GM12864 (cell line): ENCODE measurements around the gene CYP8B1.
"Not testable (repeated sequence)": the region's sequence is repeated elsewhere in the genome, so short reads cannot be mapped to it uniquely, and the experiment has no call there.

Source experiments
- DNase-seq: peaks from one replicate; pipeline ENCODE4 v3.0.0-alpha.2; 2011; ENCODE audit warnings: low read depth
- H3K4me3 ChIP-seq: 2 replicates; pipeline ENCODE4 v1.5.1; 2011; ENCODE audit warnings: mild to moderate bottlenecking, low read depth, low read length, control low read depth
- CTCF ChIP-seq: IDR thresholded peaks from 2 replicates; pipeline ENCODE4 v1.5.1; 2011; ENCODE audit warnings: low read depth, mild to moderate bottlenecking, moderate library complexity, low read length, control low read depth, inconsistent platforms; ENCODE audit errors: missing control alignments

CYP8B1 gene

GRCh38 chr3:42887084-42887483 is 11.4 kb upstream of the CYP8B1 start:
- no peak for TF ChIP-seq CTCF
- no peak overlapping the region for H3K4me3 ChIP-seq
- DNase-seq = no peak

- H3K4me3 ChIP-seq = no peak overlapping the region
- TF ChIP-seq CTCF = no peak
- no peak for DNase-seq
Measured at GRCh38 chr3:42886294-42886822, 10.7 kb upstream of the CYP8B1 start.

- no peak for DNase-seq
- no peak for TF ChIP-seq CTCF
- no peak overlapping the region for H3K4me3 ChIP-seq
Measured at GRCh38 chr3:42884324-42884723, 8.6 kb upstream of the CYP8B1 start.

GRCh38 chr3:42883251-42883930 is 7.7 kb upstream of the CYP8B1 start:
- H3K4me3 ChIP-seq, DNase-seq: not testable (repeated sequence)

- peak; percentile 91 for TF ChIP-seq CTCF
- peak overlapping the region; percentile 54 for H3K4me3 ChIP-seq
- peak; percentile 60 for DNase-seq
Measured at GRCh38 chr3:42880601-42881451, 5.1 kb upstream of the CYP8B1 start.

GRCh38 chr3:42880183-42880582 is 4.5 kb upstream of the CYP8B1 start:
- TF ChIP-seq CTCF = no peak
- peak overlapping the region; percentile 54; the same call in 1 of the 2 replicates for H3K4me3 ChIP-seq
- DNase-seq = no peak

GRCh38 chr3:42877881-42878280 is 2.2 kb upstream of the CYP8B1 start:
- H3K4me3 ChIP-seq = no peak overlapping the region
- no peak for TF ChIP-seq CTCF
- no peak for DNase-seq
